Subcutaneous abdominal adipose tissue (tissue), 5 donors: ENCODE results near the gene ACSF3.
"Not testable (repeated sequence)": the region's sequence is repeated elsewhere in the genome, so short reads cannot be mapped to it uniquely, and the experiment has no call there.

Source experiments
- H3K27ac ChIP-seq: one replicate; pipeline ENCODE4 v1.7.0; 2013; ENCODE audit warnings: low read depth, mild to moderate bottlenecking, inconsistent platforms, low read length, moderate library complexity
- H3K27me3 ChIP-seq, 5 donors: one replicate each; pipeline ENCODE4 v1.7.0; 2013; ENCODE audit warnings: low read length in 5 of 5, inconsistent platforms in 1 of 5; ENCODE audit not compliant: control insufficient read depth in 5 of 5, insufficient read depth in 4 of 5
- H3K36me3 ChIP-seq, 5 donors: one replicate each; pipeline ENCODE4 v1.7.0; 2013; ENCODE audit warnings: low read length in 5 of 5; ENCODE audit not compliant: control insufficient read depth in 5 of 5, insufficient read depth in 5 of 5
- H3K4me1 ChIP-seq, 5 donors: one replicate each; pipeline ENCODE4 v1.7.0; 2013; ENCODE audit warnings: low read length in 5 of 5, mild to moderate bottlenecking in 3 of 5, moderate library complexity in 1 of 5; ENCODE audit not compliant: control insufficient read depth in 5 of 5, insufficient read depth in 5 of 5
- H3K4me3 ChIP-seq, 5 donors: one replicate each; pipeline ENCODE4 v1.7.0; 2013; ENCODE audit warnings: low read length in 5 of 5, low read depth in 1 of 5
- H3K9ac ChIP-seq, 5 donors: one replicate each; pipeline ENCODE4 v1.7.0; 2013; ENCODE audit warnings: low read length in 5 of 5, mild to moderate bottlenecking in 4 of 5, moderate library complexity in 3 of 5
- H3K9me3 ChIP-seq, 5 donors: one replicate each; pipeline ENCODE4 v1.7.0; 2013; ENCODE audit warnings: low read length in 5 of 5; ENCODE audit not compliant: control insufficient read depth in 5 of 5
- donor health status: healthy.
- donor health status: healthy.
- donor health status: healthy.
- donor health status: healthy.
- donor health status: healthy.

Gene ACSF3

GRCh38 chr16:89073346-89074071 lies 20.1 kb upstream of the ACSF3 start:
- Histone ChIP-seq H3K4me3 (no peak overlapping the region), H3K36me3 (no peaks in the 10 kb centered on the region), H3K4me1 (peaks cover 0 to 15% (median 0%) of the 10 kb centered on the region in 5 donors), H3K9me3 (peaks cover 0 to 6% (median 0%) of the 10 kb centered on the region in 5 donors), H3K27ac (no peak overlapping the region), H3K9ac (peak overlapping the region in 1 of 5 donors; percentile 73), H3K27me3 (peaks cover 15 to 31% (median 24%) of the 10 kb centered on the region in 5 donors)

DNA sequence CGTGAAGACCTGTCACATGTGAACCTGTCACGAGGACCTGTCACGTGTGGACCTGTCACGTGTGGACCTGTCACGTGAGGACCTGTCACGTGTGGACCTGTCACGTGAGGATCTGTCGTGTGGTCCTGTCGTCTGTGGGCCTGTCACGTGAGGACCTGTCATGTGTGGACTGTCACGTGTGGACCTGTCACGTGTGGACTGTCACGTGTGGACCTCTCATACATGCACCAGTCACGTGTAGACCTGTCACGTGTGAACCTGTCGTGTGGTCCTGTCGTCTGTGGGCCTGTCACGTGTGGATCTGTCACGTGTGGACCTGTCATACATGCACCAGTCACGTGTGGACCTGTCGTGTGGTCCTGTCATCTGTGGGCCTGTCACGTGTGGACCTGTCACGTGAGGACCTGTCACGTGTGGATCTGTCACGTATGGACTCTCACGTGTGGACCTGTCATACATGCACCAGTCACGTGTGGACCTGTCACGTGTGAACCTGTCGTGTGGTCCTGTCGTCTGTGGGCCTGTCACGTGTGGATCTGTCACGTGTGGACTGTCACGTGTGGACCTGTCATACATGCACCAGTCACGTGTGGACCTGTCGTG lies 19.5 kb upstream of the ACSF3 start:
- H3K4me3 ChIP-seq, H3K27ac ChIP-seq, H3K9me3 ChIP-seq, H3K36me3 ChIP-seq: not testable (repeated sequence)
- H3K4me1 ChIP-seq: peaks cover 0 to 15% (median 0%) of the 10 kb centered on the region in 5 donors
- H3K9ac ChIP-seq: peak overlapping the region in 1 of 5 donors; percentile 73
- peaks cover 15 to 29% (median 22%) of the 10 kb centered on the region in 5 donors for H3K27me3 ChIP-seq

GRCh38 chr16:89074803-89075688 lies 18.6 kb upstream of the ACSF3 start:
- Histone ChIP-seq H3K27ac (no peak overlapping the region), H3K9me3 (peaks cover 0 to 3% (median 0%) of the 10 kb centered on the region in 5 donors), H3K27me3 (peaks cover 15 to 29% (median 22%) of the 10 kb centered on the region in 5 donors), H3K36me3 (no peaks in the 10 kb centered on the region), H3K4me1 (peaks cover 0 to 15% (median 0%) of the 10 kb centered on the region in 5 donors), H3K4me3 (no peak overlapping the region), H3K9ac (no peak overlapping the region)

DNA sequence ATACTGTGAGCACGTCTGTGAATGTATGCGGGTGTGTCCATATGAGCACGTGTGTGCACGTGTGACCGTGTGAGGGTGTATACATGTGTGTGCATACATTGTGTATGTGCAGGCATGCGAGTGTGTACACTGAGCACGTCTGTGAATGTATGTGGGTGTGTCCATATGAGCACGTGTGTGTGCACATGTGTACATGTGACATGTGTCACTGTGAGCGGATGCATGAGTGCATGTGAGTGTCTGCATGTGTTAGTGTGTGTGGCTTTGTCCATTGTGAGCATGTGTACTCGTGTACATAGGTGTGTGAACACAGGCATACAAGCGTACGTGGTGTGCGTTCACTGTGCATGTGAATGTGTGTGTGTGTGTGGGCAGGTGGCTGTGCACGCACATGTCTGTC lies 17.5 kb upstream of the ACSF3 start:
- no peak overlapping the region for H3K9ac ChIP-seq
- peaks cover 16 to 27% (median 19%) of the 10 kb centered on the region in 5 donors for H3K27me3 ChIP-seq
- peaks cover 0 to 15% (median 0%) of the 10 kb centered on the region in 5 donors for H3K4me1 ChIP-seq
- no peaks in the 10 kb centered on the region for H3K36me3 ChIP-seq
- H3K4me3 ChIP-seq: no peak overlapping the region
- peaks cover 0 to 3% (median 0%) of the 10 kb centered on the region in 5 donors for H3K9me3 ChIP-seq
- H3K27ac ChIP-seq: no peak overlapping the region

DNA sequence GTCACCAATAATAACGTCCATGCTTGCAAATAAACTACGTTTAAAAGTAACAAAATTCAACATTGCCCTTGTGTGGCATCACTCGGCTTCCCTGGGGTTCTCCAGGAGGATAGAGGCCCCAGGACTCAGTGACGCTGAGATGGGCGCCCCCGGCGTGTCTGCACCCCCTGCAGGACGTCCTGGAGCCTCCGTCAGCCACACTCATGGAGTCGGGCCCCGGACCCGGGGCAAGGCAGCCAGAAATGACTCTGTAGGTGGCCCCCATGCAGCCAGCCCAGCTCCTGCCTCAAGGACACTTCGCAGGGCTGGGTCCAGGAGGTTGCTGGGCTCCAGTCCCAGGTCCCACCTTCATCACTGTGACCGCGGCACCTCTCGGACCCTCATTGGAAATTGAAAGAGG lies 16.6 kb upstream of the ACSF3 start:
- H3K4me1 ChIP-seq: peaks cover 0 to 15% (median 0%) of the 10 kb centered on the region in 5 donors
- no peaks in the 10 kb centered on the region for H3K36me3 ChIP-seq
- H3K27me3 ChIP-seq: peaks cover 8 to 19% (median 10%) of the 10 kb centered on the region in 5 donors
- H3K27ac ChIP-seq: no peak overlapping the region
- no peak overlapping the region for H3K4me3 ChIP-seq
- H3K9me3 ChIP-seq: peaks cover 0 to 3% (median 0%) of the 10 kb centered on the region in 5 donors
- H3K9ac ChIP-seq: no peak overlapping the region

GRCh38 chr16:89078172-89078571 lies 15.5 kb upstream of the ACSF3 start:
- Histone ChIP-seq H3K9me3 (peaks cover 0 to 3% (median 0%) of the 10 kb centered on the region in 5 donors), H3K27ac (no peak overlapping the region), H3K27me3 (peaks cover 0 to 13% (median 4%) of the 10 kb centered on the region in 5 donors)

DNA sequence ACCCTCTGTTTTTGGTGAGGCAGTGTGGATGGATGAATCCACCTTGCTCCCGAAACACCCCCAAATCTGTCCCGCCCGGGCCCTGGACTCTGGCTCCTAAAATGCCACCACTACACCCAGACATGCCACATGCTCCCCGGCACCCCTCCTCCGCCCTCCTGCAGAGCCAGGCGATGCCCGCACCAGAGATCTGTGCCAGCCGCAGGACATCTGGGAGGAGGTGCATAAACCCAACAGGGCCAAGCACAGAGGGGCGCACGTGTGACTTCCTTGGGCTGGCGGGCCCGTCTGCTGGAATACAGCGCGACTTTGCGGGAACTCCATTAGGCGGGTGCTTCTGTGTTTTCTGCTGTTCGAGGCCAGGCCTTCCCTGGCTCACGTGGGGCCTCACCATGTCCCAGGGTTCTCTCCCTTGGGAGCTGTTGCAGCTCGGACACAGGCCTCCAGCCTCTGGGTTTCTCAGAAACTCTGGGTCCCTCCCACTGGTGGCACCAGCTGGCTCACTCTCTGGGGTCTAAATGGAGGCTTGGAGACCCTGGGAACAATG lies 14.1 kb upstream of the ACSF3 start:
- H3K9ac ChIP-seq: no peak overlapping the region
- no peaks in the 10 kb centered on the region for H3K36me3 ChIP-seq
- H3K4me3 ChIP-seq: no peak overlapping the region
- H3K9me3 ChIP-seq: no peaks in the 10 kb centered on the region
- peaks cover 0 to 4% (median 0%) of the 10 kb centered on the region in 5 donors for H3K4me1 ChIP-seq
- H3K27me3 ChIP-seq: peaks cover 0 to 4% (median 0%) of the 10 kb centered on the region in 5 donors
- no peak overlapping the region for H3K27ac ChIP-seq

More at GRCh38 chr16:89078172-89078571, 15.5 kb upstream of the ACSF3 start:
- H3K4me1 ChIP-seq: peaks cover 0 to 15% (median 0%) of the 10 kb centered on the region in 5 donors
- H3K9ac ChIP-seq: no peak overlapping the region
- no peak overlapping the region for H3K4me3 ChIP-seq
- H3K36me3 ChIP-seq: no peaks in the 10 kb centered on the region

DNA sequence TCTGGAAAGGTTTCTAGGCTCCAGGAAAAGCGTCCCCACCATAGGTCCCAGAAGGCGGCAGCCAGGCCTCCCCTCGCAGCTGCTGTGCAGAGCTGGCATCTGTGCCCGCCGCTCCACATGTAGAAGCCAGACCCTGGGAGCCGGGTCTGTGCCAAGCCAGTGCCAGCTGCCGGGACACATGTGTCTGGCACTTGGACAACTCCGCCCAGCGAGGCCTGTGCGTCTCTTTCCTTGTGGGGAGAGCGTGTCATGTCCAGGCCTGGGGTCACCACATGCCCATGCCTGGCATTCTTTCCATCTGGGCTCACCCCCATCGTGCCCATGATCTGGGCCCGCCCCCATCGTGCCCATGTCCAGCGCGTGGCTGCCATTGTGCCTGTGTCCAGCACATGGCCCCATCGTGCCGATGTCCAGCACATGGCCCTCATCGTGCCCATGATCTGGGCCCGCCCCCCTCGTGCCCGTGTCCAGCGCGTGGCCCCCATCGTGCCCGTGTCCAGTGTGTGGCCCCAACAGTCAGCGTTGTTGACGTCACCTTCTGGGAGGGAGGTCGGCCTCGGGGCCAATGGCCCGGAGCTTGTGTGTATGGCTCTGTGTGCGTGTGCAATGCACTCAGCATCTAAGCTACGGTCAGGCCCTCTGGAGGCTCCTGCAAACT lies 13.3 kb upstream of the ACSF3 start:
- no peak overlapping the region for H3K9ac ChIP-seq
- no peaks in the 10 kb centered on the region for H3K9me3 ChIP-seq
- no peaks in the 10 kb centered on the region for H3K36me3 ChIP-seq
- H3K4me1 ChIP-seq: no peaks in the 10 kb centered on the region
- H3K27me3 ChIP-seq: peaks cover 2 to 7% (median 4%) of the 10 kb centered on the region in 5 donors
- no peak overlapping the region for H3K4me3 ChIP-seq
- no peak overlapping the region for H3K27ac ChIP-seq

DNA sequence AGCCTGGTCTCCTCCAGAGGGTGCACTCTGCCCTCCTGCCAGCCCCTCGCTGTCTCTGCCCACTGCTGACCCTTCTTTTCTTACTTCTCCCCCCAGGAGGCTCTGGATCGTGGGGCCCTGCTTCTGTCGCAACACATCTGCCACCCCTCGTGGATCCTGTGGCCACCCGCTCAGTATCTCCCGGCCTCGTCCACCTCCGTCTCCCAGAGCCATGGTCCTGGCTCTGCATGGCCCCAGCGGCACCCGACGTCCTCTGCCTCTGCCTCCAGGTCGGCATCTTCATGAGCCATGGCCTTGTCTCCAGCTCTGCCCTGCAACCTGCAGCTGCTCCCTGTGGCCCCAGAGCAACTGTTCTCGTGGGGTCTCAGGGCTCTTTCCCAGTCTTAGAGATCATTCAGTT lies 12.1 kb upstream of the ACSF3 start:
- Histone ChIP-seq H3K27me3 (peaks cover 8 to 18% (median 16%) of the 10 kb centered on the region in 5 donors), H3K9me3 (no peaks in the 10 kb centered on the region), H3K4me3 (no peak overlapping the region), H3K4me1 (no peaks in the 10 kb centered on the region), H3K9ac (no peak overlapping the region), H3K36me3 (no peaks in the 10 kb centered on the region), H3K27ac (no peak overlapping the region)
